DMS53 treated with DMSO at 0.1 percent for 48 hours (cell line): ENCODE results near the gene WDR86.

Experiments used
- DNase-seq: peaks from one replicate; lab custom pipeline; 2025; ENCODE audit not compliant: unreplicated experiment; lab: John Stamatoyannopoulos, UW

Gene WDR86

GRCh38 chr7:151408839-151409666 lies 785 bp downstream of the WDR86 start:
- DNase-seq: no peak

GRCh38 chr7:151408498-151408838 lies 1.4 kb downstream of the WDR86 start:
- no peak for DNase-seq

- DNase-seq: no peak
These were observed 2.8 kb downstream of the WDR86 start for GRCh38 chr7:151406886-151407583.

- no peak for DNase-seq
These were observed 3.6 kb downstream of the WDR86 start for GRCh38 chr7:151406051-151406875.

GRCh38 chr7:151405588-151405987 lies 4.2 kb downstream of the WDR86 start:
- no peak for DNase-seq

GRCh38 chr7:151405056-151405455 lies 4.8 kb downstream of the WDR86 start:
- DNase-seq: no peak

GRCh38 chr7:151404216-151405011 lies 5.4 kb downstream of the WDR86 start:
- DNase-seq: no peak

- DNase-seq: peak; percentile 58
These were observed 6.1 kb downstream of the WDR86 start for GRCh38 chr7:151403764-151404163.

- DNase-seq: no peak
These were observed 7.6 kb downstream of the WDR86 start for GRCh38 chr7:151402029-151402835.

GRCh38 chr7:151400626-151401315 lies 9.1 kb downstream of the WDR86 start:
- no peak for DNase-seq

- no peak for DNase-seq
These were observed 9.9 kb downstream of the WDR86 start for GRCh38 chr7:151399906-151400305.

GRCh38 chr7:151399305-151399601 lies 10.6 kb downstream of the WDR86 start:
- no peak for DNase-seq

GRCh38 chr7:151398446-151399304 lies 11.2 kb downstream of the WDR86 start:
- no peak for DNase-seq

- no peak for DNase-seq
These were observed 12.8 kb downstream of the WDR86 start for GRCh38 chr7:151397026-151397425.

GRCh38 chr7:151396328-151396970 lies 13.4 kb downstream of the WDR86 start:
- DNase-seq: no peak

GRCh38 chr7:151395036-151395367 lies 14.8 kb downstream of the WDR86 start:
- DNase-seq: no peak

GRCh38 chr7:151394076-151395035 lies 15.5 kb downstream of the WDR86 start:
- no peak for DNase-seq
